CD8-positive, alpha-beta memory T cell (primary cell): ENCODE data around the gene KIZ. TPM values are rescaled to one million over a fixed set of nuclear protein-coding genes. Genes with fewer than 3 reads are reported as not detected.
A peak's percentile ranks its signal among the peaks of the same experiment; 100 is the strongest.

Source experiments
- CTCF ChIA-PET: fragments of 350-600 bp; sonication (Branson Sonifier 250); formaldehyde crosslinking; loops from one replicate; lab custom pipeline; 2021; ENCODE audit warnings: antibody characterized with exemption; lab: Charles Lee
- POLR2A ChIA-PET: fragments of 350-600 bp; sonication (Branson Sonifier 250); formaldehyde crosslinking; loops from one replicate; lab custom pipeline; 2021; ENCODE audit warnings: antibody characterized with exemption; lab: Charles Lee
- DNase-seq, 5 donors: peaks; one replicate each; pipeline versions ENCODE4 v3.0.0 to v3.0.0-alpha.2; 2020 to 2022; ENCODE audit warnings: mixed read lengths in 1 of 5
- H3K27ac ChIP-seq: one replicate; pipeline ENCODE4 v1.7.0; 2013; ENCODE audit warnings: low read depth, mild to moderate bottlenecking, low read length, moderate library complexity
- H3K27me3 ChIP-seq: 2 replicates; pipeline ENCODE4 v1.7.0; 2013; ENCODE audit warnings: low read length, mild to moderate bottlenecking; ENCODE audit not compliant: insufficient read depth, poor library complexity, severe bottlenecking
- H3K36me3 ChIP-seq: 2 replicates; pipeline ENCODE4 v1.7.0; 2013; ENCODE audit warnings: mild to moderate bottlenecking, low read length, moderate library complexity; ENCODE audit not compliant: insufficient read depth
- H3K4me1 ChIP-seq: 2 replicates; pipeline ENCODE4 v1.7.0; 2013; ENCODE audit warnings: mild to moderate bottlenecking, low read length, moderate library complexity; ENCODE audit not compliant: insufficient read depth
- H3K4me3 ChIP-seq: 2 replicates; pipeline ENCODE4 v1.7.0; 2013; ENCODE audit warnings: mild to moderate bottlenecking, low read length
- H3K9me3 ChIP-seq: 2 replicates; pipeline ENCODE4 v1.7.0; 2013; ENCODE audit warnings: mild to moderate bottlenecking, low read length
- H3K27ac Mint-ChIP-seq, 8 donors: one replicate each; pipeline ENCODE4 v1.8.0; 2020 to 2021; ENCODE audit warnings: mixed read lengths in 8 of 8, mild to moderate bottlenecking in 6 of 8, inconsistent platforms in 3 of 8, moderate library complexity in 3 of 8
- H3K27me3 Mint-ChIP-seq, 2 donors: one replicate each; pipeline ENCODE4 v1.8.0; 2020 to 2021; ENCODE audit warnings: mixed read lengths in 2 of 2, mild to moderate bottlenecking in 1 of 2, moderate library complexity in 1 of 2
- H3K36me3 Mint-ChIP-seq, 3 donors: one replicate each; pipeline ENCODE4 v1.8.0; 2020 to 2021; ENCODE audit warnings: mixed read lengths in 3 of 3, inconsistent platforms in 1 of 3, mild to moderate bottlenecking in 1 of 3
- H3K4me1 Mint-ChIP-seq, 3 donors: one replicate each; pipeline ENCODE4 v1.8.0; 2020 to 2021; ENCODE audit warnings: mixed read lengths in 3 of 3, inconsistent platforms in 1 of 3, mild to moderate bottlenecking in 1 of 3
- H3K4me3 Mint-ChIP-seq, 7 donors: one replicate each; pipeline ENCODE4 v1.8.0; 2020 to 2021; ENCODE audit warnings: mixed read lengths in 7 of 7, mild to moderate bottlenecking in 6 of 7, moderate library complexity in 4 of 7, inconsistent platforms in 2 of 7
- H3K9me3 Mint-ChIP-seq, 5 donors: one replicate each; pipeline ENCODE4 v1.8.0; 2020 to 2022; ENCODE audit warnings: mixed read lengths in 5 of 5, mild to moderate bottlenecking in 3 of 5, moderate library complexity in 2 of 5, inconsistent platforms in 1 of 5
- polyA plus RNA-seq: library from polyadenylated mRNA; unstranded; fragments of 300-500 nt; fragmentation: Illumina TruSeq; gene quantifications from one replicate; pipeline ENCODE4 v1.2.3, GENCODE V29; 2021
- total RNA-seq, 2 experiments: library from RNA; stranded (reverse); gene quantifications; one replicate each; pipeline ENCODE4 v1.2.3, GENCODE V29; 2021

Gene KIZ
- total and polyA plus RNA-seq, 3 experiments from 2014 or later: 9.7 to 20.5 (median 13.3) TPM

DNA sequence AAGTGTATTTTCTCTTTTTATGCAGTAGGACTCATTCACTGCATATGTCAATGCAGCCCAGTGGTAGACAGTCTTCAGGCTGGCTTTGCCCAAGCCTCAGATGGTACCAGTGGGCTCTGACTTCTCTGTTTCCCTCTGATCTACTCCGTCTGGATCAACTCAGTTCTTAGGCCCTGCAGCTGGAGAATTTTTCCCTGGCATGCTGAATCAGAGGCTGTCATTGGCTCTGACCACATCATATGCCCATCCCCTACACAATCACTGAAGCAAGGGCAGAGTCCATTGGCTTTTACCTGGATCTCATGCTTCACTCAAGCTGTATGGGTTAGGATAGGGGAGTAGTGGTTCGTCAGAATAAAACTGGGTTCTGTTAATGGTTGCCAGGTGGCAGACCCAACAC lies 57.8 kb downstream of the KIZ start:
- Histone ChIP-seq H3K9me3 (no peaks in the 10 kb centered on the region), H3K4me3 (no peak overlapping the region), H3K4me1 (no peaks in the 10 kb centered on the region), H3K27me3 (no peaks in the 10 kb centered on the region), H3K36me3 (no peaks in the 10 kb centered on the region), H3K27ac (no peak overlapping the region)
- ChIA-PET CTCF (no interaction called here), POLR2A (no interaction called here)
- no peak overlapping the region for H3K4me3 Mint-ChIP-seq
- H3K27ac Mint-ChIP-seq: no peak overlapping the region
- H3K27me3 Mint-ChIP-seq: no peaks in the 10 kb centered on the region
- H3K9me3 Mint-ChIP-seq: no peaks in the 10 kb centered on the region
- no peak for DNase-seq
- peaks cover 6 to 31% (median 17%) of the 10 kb centered on the region in 3 donors for H3K36me3 Mint-ChIP-seq
- peaks cover 2 to 8% (median 7%) of the 10 kb centered on the region in 3 donors for H3K4me1 Mint-ChIP-seq

GRCh38 chr20:21184819-21185218 lies 58.9 kb downstream of the KIZ start:
- Histone ChIP-seq H3K4me3 (no peak overlapping the region), H3K4me1 (no peaks in the 10 kb centered on the region), H3K27ac (no peak overlapping the region), H3K36me3 (no peaks in the 10 kb centered on the region), H3K9me3 (no peaks in the 10 kb centered on the region), H3K27me3 (no peaks in the 10 kb centered on the region)
- Mint-ChIP-seq H3K4me3 (no peak overlapping the region), H3K27ac (no peak overlapping the region), H3K27me3 (no peaks in the 10 kb centered on the region), H3K4me1 (peaks cover 0 to 5% (median under 1%) of the 10 kb centered on the region in 3 donors), H3K36me3 (peaks cover 0 to 35% (median 16%) of the 10 kb centered on the region in 3 donors), H3K9me3 (no peaks in the 10 kb centered on the region)
- ChIA-PET POLR2A (no interaction called here), CTCF (interaction anchor here (1.0 kb wide), 1 partner anchor 320 kb away, joined by 3 read pairs; no protein-coding TSS in a partner anchor)
- no peak for DNase-seq

DNA sequence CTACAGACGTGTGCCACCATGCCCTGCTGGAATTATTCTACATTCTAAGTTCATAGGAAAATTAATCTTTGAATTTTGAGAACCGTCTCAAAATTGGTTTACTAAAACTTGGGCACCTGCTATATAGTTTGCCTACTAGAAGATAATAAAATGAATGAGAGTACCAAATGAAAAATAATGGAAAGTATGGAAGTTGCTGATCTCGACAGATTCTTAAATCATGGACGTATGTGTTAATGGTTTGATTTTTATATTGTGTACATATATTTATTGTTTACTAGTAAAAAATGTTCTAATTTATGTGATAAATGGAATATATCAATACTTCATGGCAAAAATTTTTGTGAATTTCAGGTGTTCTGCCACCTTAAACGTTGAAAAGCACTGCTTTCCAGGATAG lies 60.0 kb downstream of the KIZ start:
- Mint-ChIP-seq H3K27me3 (no peaks in the 10 kb centered on the region), H3K4me1 (peaks cover 0 to 7% (median 0%) of the 10 kb centered on the region in 3 donors), H3K9me3 (no peaks in the 10 kb centered on the region), H3K4me3 (no peak overlapping the region), H3K27ac (no peak overlapping the region), H3K36me3 (peaks cover 0 to 33% (median 16%) of the 10 kb centered on the region in 3 donors)
- DNase-seq: no peak
- H3K4me1 ChIP-seq: no peaks in the 10 kb centered on the region
- CTCF ChIA-PET: no interaction called here
- H3K27me3 ChIP-seq: no peaks in the 10 kb centered on the region
- H3K4me3 ChIP-seq: no peak overlapping the region
- no peak overlapping the region for H3K27ac ChIP-seq
- H3K9me3 ChIP-seq: no peaks in the 10 kb centered on the region
- no peaks in the 10 kb centered on the region for H3K36me3 ChIP-seq
- POLR2A ChIA-PET: no interaction called here

GRCh38 chr20:21189761-21190523 lies 64.1 kb downstream of the KIZ start:
- CTCF ChIA-PET: no interaction called here
- H3K27ac ChIP-seq: no peak overlapping the region
- no peaks in the 10 kb centered on the region for H3K36me3 ChIP-seq
- H3K9me3 Mint-ChIP-seq: no peaks in the 10 kb centered on the region
- no peaks in the 10 kb centered on the region for H3K4me1 ChIP-seq
- H3K27me3 Mint-ChIP-seq: no peaks in the 10 kb centered on the region
- no peaks in the 10 kb centered on the region for H3K27me3 ChIP-seq
- POLR2A ChIA-PET: no interaction called here
- H3K27ac Mint-ChIP-seq: no peak overlapping the region
- DNase-seq: no peak
- H3K4me3 ChIP-seq: no peak overlapping the region
- no peaks in the 10 kb centered on the region for H3K9me3 ChIP-seq
- peaks cover 0 to 4% (median 1%) of the 10 kb centered on the region in 3 donors for H3K4me1 Mint-ChIP-seq
- H3K36me3 Mint-ChIP-seq: peaks cover 0 to 25% (median 13%) of the 10 kb centered on the region in 3 donors
- no peak overlapping the region for H3K4me3 Mint-ChIP-seq

DNA sequence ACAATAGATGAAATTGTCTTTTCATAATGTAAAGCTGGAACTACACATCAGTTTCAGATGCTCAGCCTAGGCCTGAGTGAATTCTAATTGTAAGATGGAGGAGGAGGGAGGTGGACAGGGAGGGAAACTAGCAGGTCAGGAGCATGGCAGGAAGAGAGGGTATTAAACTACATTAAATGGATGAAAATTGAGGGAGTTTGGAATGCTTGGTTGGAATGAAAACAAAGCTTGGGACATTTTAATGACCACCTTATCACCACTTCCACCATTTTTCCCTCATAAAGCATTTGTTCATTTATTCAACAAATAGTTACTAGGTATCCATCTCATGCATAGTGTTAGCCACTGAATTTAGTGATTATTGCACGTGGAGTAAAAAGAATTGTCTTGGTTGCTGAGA lies 65.0 kb downstream of the KIZ start:
- H3K27ac ChIP-seq: no peak overlapping the region
- Mint-ChIP-seq H3K4me1 (peaks cover 0 to 4% (median 1%) of the 10 kb centered on the region in 3 donors), H3K27ac (peak overlapping the region in 2 of 8 donors; percentile 33 to 44), H3K27me3 (no peaks in the 10 kb centered on the region), H3K36me3 (peaks cover 0 to 25% (median 13%) of the 10 kb centered on the region in 3 donors), H3K9me3 (no peaks in the 10 kb centered on the region), H3K4me3 (no peak overlapping the region)
- H3K36me3 ChIP-seq: no peaks in the 10 kb centered on the region
- DNase-seq: no peak
- H3K27me3 ChIP-seq: no peaks in the 10 kb centered on the region
- H3K4me1 ChIP-seq: no peaks in the 10 kb centered on the region
- CTCF ChIA-PET: no interaction called here
- POLR2A ChIA-PET: no interaction called here
- H3K9me3 ChIP-seq: no peaks in the 10 kb centered on the region
- no peak overlapping the region for H3K4me3 ChIP-seq

GRCh38 chr20:21191839-21192238 lies 66.0 kb downstream of the KIZ start:
- H3K4me1 Mint-ChIP-seq: peaks cover 0 to 4% (median 3%) of the 10 kb centered on the region in 3 donors
- peaks cover 0 to 21% (median 7%) of the 10 kb centered on the region in 3 donors for H3K36me3 Mint-ChIP-seq
- POLR2A ChIA-PET: no interaction called here
- DNase-seq: no peak
- no peaks in the 10 kb centered on the region for H3K9me3 Mint-ChIP-seq
- no peaks in the 10 kb centered on the region for H3K27me3 Mint-ChIP-seq
- Histone ChIP-seq H3K4me3 (no peak overlapping the region), H3K4me1 (no peaks in the 10 kb centered on the region), H3K9me3 (no peaks in the 10 kb centered on the region), H3K36me3 (no peaks in the 10 kb centered on the region), H3K27ac (no peak overlapping the region), H3K27me3 (no peaks in the 10 kb centered on the region)
- H3K27ac Mint-ChIP-seq: no peak overlapping the region
- H3K4me3 Mint-ChIP-seq: no peak overlapping the region
- CTCF ChIA-PET: no interaction called here

DNA sequence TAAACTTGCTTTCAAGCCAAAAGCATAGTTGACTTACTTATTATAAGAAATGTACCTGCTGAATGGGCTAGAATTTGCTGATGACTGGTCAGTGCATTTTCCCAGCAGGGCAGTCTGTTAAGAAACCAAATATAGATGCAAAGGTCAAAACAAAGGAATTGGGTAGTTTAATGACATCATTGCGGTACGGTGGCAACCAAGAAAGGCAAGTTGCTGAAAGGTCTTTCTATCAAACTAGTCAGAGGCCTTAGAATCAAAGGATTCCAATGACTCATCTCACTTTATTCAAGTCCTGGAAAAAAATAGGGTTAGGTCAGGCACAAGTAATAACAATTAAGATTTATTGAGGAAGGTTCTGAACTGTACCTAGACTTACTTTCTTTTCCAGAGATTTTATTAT lies 76.4 kb downstream of the KIZ start:
- H3K27ac Mint-ChIP-seq: no peak overlapping the region
- H3K4me1 Mint-ChIP-seq: no peaks in the 10 kb centered on the region
- no peak overlapping the region for H3K4me3 ChIP-seq
- no peak overlapping the region for H3K4me3 Mint-ChIP-seq
- no peaks in the 10 kb centered on the region for H3K36me3 ChIP-seq
- POLR2A ChIA-PET: no interaction called here
- H3K4me1 ChIP-seq: no peaks in the 10 kb centered on the region
- CTCF ChIA-PET: no interaction called here
- no peaks in the 10 kb centered on the region for H3K27me3 ChIP-seq
- peaks cover 6 to 20% (median 14%) of the 10 kb centered on the region in 3 donors for H3K36me3 Mint-ChIP-seq
- H3K27ac ChIP-seq: no peak overlapping the region
- H3K9me3 Mint-ChIP-seq: no peaks in the 10 kb centered on the region
- H3K9me3 ChIP-seq: no peaks in the 10 kb centered on the region
- H3K27me3 Mint-ChIP-seq: no peaks in the 10 kb centered on the region
- no peak for DNase-seq

GRCh38 chr20:21203088-21203656 lies 77.3 kb downstream of the KIZ start:
- H3K4me1 Mint-ChIP-seq: no peaks in the 10 kb centered on the region
- H3K27ac Mint-ChIP-seq: no peak overlapping the region
- no peak overlapping the region for H3K4me3 Mint-ChIP-seq
- no peaks in the 10 kb centered on the region for H3K9me3 Mint-ChIP-seq
- no peaks in the 10 kb centered on the region for H3K27me3 Mint-ChIP-seq
- DNase-seq: no peak
- Histone ChIP-seq H3K36me3 (no peaks in the 10 kb centered on the region), H3K4me3 (no peak overlapping the region), H3K9me3 (no peaks in the 10 kb centered on the region), H3K27ac (no peak overlapping the region), H3K27me3 (no peaks in the 10 kb centered on the region), H3K4me1 (no peaks in the 10 kb centered on the region)
- ChIA-PET CTCF (no interaction called here), POLR2A (no interaction called here)
- peaks cover 6 to 23% (median 16%) of the 10 kb centered on the region in 3 donors for H3K36me3 Mint-ChIP-seq
